ENCODE data around the gene PIGO. TPM values are rescaled to one million over a fixed set of nuclear protein-coding genes. Genes with fewer than 3 reads are reported as not detected.

The PIGO gene
- total and polyA plus RNA-seq, 10 of the 15 experiments (the other 5 are each of a cell fraction or from before 2014, with no cell fraction given), result 8.2 to 23.3 (median 18.4) TPM

DNA sequence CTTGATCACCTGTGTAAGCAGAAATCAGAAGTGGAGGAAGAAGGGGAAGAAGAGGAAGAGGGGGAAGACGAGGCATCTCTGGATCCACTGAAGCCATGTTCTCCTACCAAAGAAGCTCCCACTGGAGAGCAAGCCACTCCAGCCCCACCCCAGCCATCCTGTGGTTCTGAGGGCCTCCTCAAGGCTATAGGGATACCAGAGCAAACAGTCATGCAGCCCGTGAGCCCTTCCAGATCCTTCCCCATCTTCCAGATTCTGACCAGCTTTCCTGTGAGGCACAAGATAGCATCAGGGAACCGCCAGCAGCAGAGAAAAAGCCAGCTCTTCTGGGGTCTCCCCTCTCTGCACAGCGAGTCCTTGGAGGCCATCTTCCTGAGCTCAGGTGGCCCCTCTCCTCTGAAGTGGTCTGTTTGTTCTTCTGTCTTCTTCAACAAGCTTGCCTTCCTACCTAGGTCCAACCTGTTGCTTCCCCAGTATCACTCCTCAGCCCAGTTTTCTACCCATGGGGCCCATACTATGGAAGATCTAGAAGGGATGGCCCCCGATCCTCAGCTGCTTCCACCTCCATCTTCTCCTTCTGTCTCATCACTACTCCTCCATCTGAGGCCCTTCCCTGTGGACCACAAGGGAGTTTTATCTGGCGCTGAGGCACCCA is 53.4 kb downstream of the PIGO start:
- no peak for FAIRE-seq
- intact Hi-C loops (cut with micrococcal nuclease; ENCODE audit: unreplicated experiment), result no loop called here
- in situ Hi-C loops (cut with MboI), result no loop called here

DNA sequence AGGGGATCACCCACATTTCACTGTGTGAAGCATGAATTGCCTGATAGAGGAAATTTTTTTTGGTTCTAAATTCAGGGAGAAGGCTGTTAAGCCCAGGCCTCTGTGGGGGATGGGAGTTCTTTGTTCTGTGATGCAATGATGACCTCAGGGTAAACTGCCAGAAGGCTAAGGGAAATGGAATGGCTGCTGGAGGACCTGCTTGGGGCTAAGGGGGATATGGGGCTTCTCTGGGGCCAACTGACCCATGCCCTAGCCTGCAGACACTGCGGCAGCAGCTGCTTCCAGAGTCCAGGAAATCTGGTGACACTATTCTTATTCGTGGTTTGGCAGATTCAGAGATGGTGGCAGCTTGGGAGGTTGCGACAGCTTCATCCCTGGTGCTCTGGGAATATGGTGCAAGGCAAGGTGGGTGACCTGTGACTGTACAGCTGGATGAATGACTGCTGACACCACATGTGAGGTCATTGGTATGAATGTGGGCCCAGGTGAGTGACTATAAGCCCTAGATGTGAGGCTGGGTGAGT is 54.2 kb downstream of the PIGO start:
- ChIA-PET CTCF (interaction anchor here (0.8 to 2.5 kb wide), 4 partner anchors 9 to 142 kb away, joined by 3 to 16 read pairs (median 4); no protein-coding TSS in a partner anchor), POLR2A (no interaction called here), SMC1A (ENCODE audit: uncharacterized antibody, unreplicated experiment) (no interaction called here), RAD21 (ENCODE audit: unreplicated experiment) (no interaction called here)
- DNase-seq (ENCODE audit: low read depth, low spot score) (no peak), ATAC-seq (no peak), FAIRE-seq (no peak)
- H3K27me3 ChIP-seq (replicated peaks in 1 of 2; ENCODE audit: control insufficient read depth in 2 of 2, insufficient read depth in 2 of 2, low read length in 1 of 2), result no peaks in the 10 kb centered on the region
- no peak overlapping the region for H3K4me2 ChIP-seq (ENCODE audit: control insufficient read depth, insufficient read depth)
- H3K27ac ChIP-seq (ENCODE audit: control insufficient read depth, insufficient read depth), result no peak overlapping the region
- H2AFZ ChIP-seq (ENCODE audit: control insufficient read depth, low read depth, low read length), result no peak overlapping the region
- H3K4me3 ChIP-seq, result no peak overlapping the region
- BruUV-seq (replicated peaks), result no TSS peak
- intact Hi-C loops (cut with micrococcal nuclease; ENCODE audit: unreplicated experiment), result no loop called here
- H3K36me3 ChIP-seq (ENCODE audit: control insufficient read depth in 2 of 2, insufficient read depth in 2 of 2, low read length in 1 of 2), result no peaks in the 10 kb centered on the region; a peak in 1 of 4 replicates
- no peaks in the 10 kb centered on the region for H4K20me1 ChIP-seq (ENCODE audit: control insufficient read depth, insufficient read depth)
- in situ Hi-C loops (cut with MboI), result no loop called here
- 100% methylated on average over 3 of the region's 3 CpGs for WGBS (ENCODE audit: insufficient coverage, insufficient replicate concordance, low lambda C conversion rate, missing lambda C conversion rate)
- no peaks in the 10 kb centered on the region for H3K79me2 ChIP-seq (ENCODE audit: control insufficient read depth, insufficient read depth, low read length)
- no peaks in the 10 kb centered on the region for H3K4me1 ChIP-seq (ENCODE audit: control insufficient read depth, insufficient read depth, low read length)
- H3K9ac ChIP-seq (ENCODE audit: control insufficient read depth, insufficient read depth, low read length), result no peak overlapping the region
- H3K9me3 ChIP-seq (replicated peaks; ENCODE audit: control insufficient read depth, insufficient read depth, low read length), result no peaks in the 10 kb centered on the region
- TF ChIP-seq, protein P1, sequence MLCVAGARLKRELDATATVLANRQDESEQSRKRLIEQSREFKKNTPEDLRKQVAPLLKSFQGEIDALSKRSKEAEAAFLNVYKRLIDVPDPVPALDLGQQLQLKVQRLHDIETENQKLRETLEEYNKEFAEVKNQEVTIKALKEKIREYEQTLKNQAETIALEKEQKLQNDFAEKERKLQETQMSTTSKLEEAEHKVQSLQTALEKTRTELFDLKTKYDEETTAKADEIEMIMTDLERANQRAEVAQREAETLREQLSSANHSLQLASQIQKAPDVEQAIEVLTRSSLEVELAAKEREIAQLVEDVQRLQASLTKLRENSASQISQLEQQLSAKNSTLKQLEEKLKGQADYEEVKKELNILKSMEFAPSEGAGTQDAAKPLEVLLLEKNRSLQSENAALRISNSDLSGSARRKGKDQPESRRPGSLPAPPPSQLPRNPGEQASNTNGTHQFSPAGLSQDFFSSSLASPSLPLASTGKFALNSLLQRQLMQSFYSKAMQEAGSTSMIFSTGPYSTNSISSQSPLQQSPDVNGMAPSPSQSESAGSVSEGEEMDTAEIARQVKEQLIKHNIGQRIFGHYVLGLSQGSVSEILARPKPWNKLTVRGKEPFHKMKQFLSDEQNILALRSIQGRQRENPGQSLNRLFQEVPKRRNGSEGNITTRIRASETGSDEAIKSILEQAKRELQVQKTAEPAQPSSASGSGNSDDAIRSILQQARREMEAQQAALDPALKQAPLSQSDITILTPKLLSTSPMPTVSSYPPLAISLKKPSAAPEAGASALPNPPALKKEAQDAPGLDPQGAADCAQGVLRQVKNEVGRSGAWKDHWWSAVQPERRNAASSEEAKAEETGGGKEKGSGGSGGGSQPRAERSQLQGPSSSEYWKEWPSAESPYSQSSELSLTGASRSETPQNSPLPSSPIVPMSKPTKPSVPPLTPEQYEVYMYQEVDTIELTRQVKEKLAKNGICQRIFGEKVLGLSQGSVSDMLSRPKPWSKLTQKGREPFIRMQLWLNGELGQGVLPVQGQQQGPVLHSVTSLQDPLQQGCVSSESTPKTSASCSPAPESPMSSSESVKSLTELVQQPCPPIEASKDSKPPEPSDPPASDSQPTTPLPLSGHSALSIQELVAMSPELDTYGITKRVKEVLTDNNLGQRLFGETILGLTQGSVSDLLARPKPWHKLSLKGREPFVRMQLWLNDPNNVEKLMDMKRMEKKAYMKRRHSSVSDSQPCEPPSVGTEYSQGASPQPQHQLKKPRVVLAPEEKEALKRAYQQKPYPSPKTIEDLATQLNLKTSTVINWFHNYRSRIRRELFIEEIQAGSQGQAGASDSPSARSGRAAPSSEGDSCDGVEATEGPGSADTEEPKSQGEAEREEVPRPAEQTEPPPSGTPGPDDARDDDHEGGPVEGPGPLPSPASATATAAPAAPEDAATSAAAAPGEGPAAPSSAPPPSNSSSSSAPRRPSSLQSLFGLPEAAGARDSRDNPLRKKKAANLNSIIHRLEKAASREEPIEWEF (IDR thresholded peaks at IDR 0.05; ENCODE audit: insufficient replicate concordance, low read depth, low read length), result no peak
- TF ChIP-seq MTA2 (IDR thresholded peaks at IDR 0.05; ENCODE audit: low read depth), result no peak

More for the DNA sequence above, 53.4 kb downstream of the PIGO start:
- no peak overlapping the region for H3K4me3 ChIP-seq
- CTCF ChIA-PET, result interaction anchor here (0.7 to 1.4 kb wide), 4 partner anchors 8 to 143 kb away, joined by 3 to 6 read pairs (median 3); no protein-coding TSS in a partner anchor
- H3K9me3 ChIP-seq (replicated peaks; ENCODE audit: control insufficient read depth, insufficient read depth, low read length), result no peaks in the 10 kb centered on the region
- no peaks in the 10 kb centered on the region for H4K20me1 ChIP-seq (ENCODE audit: control insufficient read depth, insufficient read depth)
- no peak overlapping the region for H3K4me2 ChIP-seq (ENCODE audit: control insufficient read depth, insufficient read depth)
- DNase-seq (ENCODE audit: low read depth, low spot score), result no peak
- SMC1A ChIA-PET (ENCODE audit: uncharacterized antibody, unreplicated experiment), result interaction anchor here (1.0 kb wide), 1 partner anchor 9 kb away, joined by 5 read pairs; no protein-coding TSS in a partner anchor
- no peak overlapping the region for H2AFZ ChIP-seq (ENCODE audit: control insufficient read depth, low read depth, low read length)
- H3K27ac ChIP-seq (ENCODE audit: control insufficient read depth, insufficient read depth), result no peak overlapping the region
- no peaks in the 10 kb centered on the region; a peak in 1 of 4 replicates for H3K36me3 ChIP-seq (ENCODE audit: control insufficient read depth in 2 of 2, insufficient read depth in 2 of 2, low read length in 1 of 2)
- 89% methylated on average over 6 of the region's 6 CpGs for WGBS (ENCODE audit: insufficient coverage, insufficient replicate concordance, low lambda C conversion rate, missing lambda C conversion rate)
- no peak for TF ChIP-seq KLF5 (IDR thresholded peaks at IDR 0.05; ENCODE audit: partially characterized antibody)
- no peak for TF ChIP-seq CHD1 (IDR thresholded peaks at IDR 0.05; ENCODE audit: low read depth, low read length)
- TF ChIP-seq MXI1 (IDR thresholded peaks at IDR 0.05; ENCODE audit: low read depth, low read length), result no peak
- TF ChIP-seq NR2C2 (IDR thresholded peaks at IDR 0.05; ENCODE audit: borderline replicate concordance, control insufficient read depth, insufficient read length, low read depth), result no peak
- no peak for TF ChIP-seq IKZF2 (IDR thresholded peaks at IDR 0.05)
- TF ChIP-seq, protein P2, sequence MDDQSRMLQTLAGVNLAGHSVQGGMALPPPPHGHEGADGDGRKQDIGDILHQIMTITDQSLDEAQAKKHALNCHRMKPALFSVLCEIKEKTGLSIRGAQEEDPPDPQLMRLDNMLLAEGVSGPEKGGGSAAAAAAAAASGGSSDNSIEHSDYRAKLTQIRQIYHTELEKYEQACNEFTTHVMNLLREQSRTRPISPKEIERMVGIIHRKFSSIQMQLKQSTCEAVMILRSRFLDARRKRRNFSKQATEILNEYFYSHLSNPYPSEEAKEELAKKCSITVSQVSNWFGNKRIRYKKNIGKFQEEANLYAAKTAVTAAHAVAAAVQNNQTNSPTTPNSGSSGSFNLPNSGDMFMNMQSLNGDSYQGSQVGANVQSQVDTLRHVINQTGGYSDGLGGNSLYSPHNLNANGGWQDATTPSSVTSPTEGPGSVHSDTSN (IDR thresholded peaks at IDR 0.05; ENCODE audit: insufficient replicate concordance, low read depth, low read length), result no peak
- no peak for TF ChIP-seq NFYA (IDR thresholded peaks at IDR 0.05; ENCODE audit: borderline replicate concordance, low read depth, low read length)
- RAD21 ChIA-PET (ENCODE audit: unreplicated experiment), result no interaction called here
- POLR2A ChIA-PET, result no interaction called here
- no peak for ATAC-seq
- BruUV-seq (replicated peaks), result no TSS peak
- H3K79me2 ChIP-seq (ENCODE audit: control insufficient read depth, insufficient read depth, low read length), result no peaks in the 10 kb centered on the region
- H3K27me3 ChIP-seq (replicated peaks in 1 of 2; ENCODE audit: control insufficient read depth in 2 of 2, insufficient read depth in 2 of 2, low read length in 1 of 2), result no peaks in the 10 kb centered on the region
- no peaks in the 10 kb centered on the region for H3K4me1 ChIP-seq (ENCODE audit: control insufficient read depth, insufficient read depth, low read length)
- H3K9ac ChIP-seq (ENCODE audit: control insufficient read depth, insufficient read depth, low read length), result no peak overlapping the region
